GM18526 (cell line): Measurements from ENCODE around the gene SETD5.

Experiments used
- POLR2A ChIP-seq: IDR thresholded peaks from 3 replicates; pipeline ENCODE4 v1.6.1; 2011; ENCODE audit not compliant: insufficient read length; ENCODE audit errors: extremely low read depth

Gene SETD5

DNA sequence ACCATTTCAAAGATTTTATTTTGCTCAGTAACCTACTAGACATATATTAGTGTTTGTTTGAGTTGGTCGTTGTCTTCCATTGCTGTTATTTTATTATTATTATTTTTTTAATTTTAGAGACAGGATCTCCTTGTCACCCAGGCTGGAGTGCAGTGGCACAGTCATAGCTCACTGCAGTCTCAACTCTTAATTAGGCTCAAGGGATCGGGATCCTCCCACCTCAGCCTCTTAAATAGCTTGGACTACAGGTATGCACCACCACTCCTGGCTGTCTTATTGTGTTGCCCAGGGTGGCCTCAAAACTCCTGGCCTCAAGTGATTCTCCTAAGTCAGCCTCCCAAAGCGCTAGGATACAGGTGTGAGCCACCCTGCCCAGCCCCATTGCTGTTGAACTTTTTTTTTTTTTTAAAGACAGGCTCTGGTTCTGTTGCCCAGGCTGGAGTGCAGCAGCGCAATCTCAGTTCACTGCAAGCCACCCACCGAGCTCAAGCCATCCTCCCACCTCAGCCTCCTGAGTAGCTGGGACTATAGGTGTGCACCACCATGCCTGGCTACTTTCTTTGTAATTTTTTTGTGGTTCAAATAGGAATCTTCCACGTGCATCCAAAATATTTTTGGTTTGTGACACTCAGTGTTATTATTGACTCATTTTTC lies 18.2 kb downstream of the SETD5 start:
- no peak for TF ChIP-seq POLR2A

DNA sequence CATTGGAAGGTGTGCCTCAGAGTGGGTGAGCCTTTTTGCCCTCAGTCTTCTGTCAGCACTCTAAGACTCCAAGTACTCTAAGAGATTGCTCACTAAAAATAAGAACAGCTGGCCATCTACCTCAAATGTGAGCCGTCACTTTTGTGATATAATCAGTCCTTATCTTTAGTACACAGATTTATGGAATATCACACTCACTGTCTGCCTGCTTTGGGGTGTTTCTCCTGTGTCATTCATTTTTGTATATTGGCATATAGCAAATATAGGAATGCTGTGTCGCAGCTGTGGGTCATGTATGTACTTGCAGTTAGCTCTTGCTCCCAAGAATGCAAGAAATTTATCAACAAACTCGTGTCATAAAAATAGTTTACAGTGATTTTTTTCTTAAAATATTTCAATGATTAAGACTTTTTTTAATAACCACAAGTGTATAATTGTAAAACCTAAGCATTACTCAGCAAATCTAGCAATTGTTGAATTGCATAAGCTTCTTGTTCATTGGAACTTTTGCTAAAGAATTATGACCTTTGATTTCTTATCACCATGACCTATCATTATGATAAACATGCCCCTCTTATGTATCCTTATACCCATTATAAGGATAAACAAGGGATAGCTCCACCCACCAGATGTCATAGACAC lies 18.8 kb downstream of the SETD5 start:
- no peak for TF ChIP-seq POLR2A

DNA sequence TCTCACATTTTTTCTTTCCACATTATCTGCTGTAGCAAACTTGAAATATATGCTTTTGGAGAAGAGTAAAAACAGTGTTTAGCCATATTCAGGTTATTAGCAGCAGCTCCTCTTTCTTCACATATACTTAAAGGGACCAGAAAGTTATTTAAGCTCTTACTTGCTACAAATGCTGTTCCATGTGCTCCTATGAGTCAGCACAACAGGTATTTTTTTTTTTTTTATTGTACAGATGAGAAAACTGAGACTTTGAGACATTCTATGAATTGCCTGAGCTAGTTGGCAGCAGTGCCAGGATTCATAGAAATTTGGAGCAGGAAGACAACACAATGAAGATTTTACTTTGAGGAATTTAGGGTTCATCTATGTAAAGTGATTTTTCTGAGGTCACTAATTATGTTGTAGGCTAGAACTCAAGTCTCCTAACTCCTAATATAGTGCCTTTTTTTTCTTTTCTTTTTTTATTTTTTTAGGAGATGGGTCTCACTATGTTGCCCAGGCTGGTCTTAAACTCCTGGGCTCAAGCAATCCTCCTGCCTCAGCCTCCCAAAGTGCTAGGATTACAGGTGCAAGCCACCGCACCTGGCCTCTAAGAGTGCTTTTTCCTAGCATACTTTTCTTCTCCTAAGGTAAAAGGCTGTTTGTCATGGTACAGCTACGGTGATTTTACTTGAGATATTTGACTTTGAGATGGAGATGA lies 23.6 kb downstream of the SETD5 start:
- no peak for TF ChIP-seq POLR2A

DNA sequence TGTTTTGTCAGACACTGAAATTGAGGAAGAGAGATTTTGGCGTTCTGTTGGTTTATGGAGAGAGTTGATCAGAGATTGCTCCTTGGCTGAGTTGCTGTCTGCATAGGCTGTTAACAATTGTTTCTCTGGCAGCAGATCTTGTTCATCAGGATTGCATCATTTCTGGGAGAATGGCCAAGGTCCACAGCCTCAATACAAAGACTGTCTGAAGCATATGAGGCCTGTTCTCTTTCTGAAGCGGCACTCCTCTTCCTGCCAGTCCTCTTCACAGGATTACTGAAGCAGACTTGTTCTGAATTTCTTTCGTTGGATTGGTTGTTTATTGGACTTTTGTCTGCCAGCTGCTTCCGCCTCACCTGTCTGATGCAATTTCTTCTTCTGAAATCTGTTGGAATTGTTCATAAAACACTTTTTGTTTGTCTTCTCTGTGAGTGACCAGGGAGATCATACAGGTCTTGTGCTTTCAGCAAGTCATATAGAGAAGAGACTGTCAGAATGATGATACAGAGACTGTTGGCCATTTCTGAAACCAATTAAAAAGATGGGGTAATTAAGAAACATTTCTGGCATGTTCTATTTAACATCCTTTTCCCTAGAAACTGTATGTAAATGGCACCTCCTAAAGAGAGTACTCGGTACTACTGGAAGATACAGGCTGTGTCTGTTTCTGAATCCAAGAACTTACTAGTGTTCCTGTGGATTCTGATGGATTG lies 25.5 kb downstream of the SETD5 start:
- TF ChIP-seq POLR2A, result no peak

DNA sequence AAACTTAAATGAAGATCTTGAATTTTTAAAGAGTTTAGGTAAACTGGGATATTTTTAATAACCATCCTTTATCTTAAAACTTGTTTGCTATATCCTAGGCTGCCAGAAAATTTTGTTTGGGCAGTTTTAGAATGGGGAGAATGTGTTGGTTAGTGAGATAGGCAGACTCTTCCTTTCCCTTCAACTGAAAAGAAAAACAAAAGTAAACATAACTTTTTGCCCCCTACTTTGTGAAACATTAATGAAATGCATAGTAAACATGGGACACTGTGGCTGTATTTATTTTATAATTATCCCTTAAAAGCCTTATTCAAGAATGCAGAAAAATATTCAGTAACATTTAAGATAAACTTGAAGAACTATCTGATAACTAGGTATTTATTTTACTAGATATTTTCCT lies 31.0 kb downstream of the SETD5 start:
- TF ChIP-seq POLR2A, result no peak

DNA sequence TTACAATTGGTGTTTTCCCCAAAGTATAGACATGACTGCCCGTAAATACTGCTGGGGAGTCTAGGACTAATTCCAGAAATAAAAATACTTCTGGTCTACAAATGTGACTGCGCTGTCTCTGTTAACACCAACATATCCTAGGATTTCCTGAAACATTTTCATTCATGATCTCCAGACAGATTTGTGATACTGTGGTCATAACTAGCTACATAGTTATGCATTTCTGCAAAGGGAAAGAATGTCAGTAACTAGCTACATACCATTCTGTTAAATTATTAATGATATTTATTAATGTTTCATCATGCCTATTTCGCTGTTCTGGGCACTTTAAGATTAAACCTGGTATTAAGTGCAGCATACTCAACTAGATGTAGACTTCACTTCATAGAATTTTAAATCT lies 33.3 kb downstream of the SETD5 start:
- TF ChIP-seq POLR2A, result no peak

DNA sequence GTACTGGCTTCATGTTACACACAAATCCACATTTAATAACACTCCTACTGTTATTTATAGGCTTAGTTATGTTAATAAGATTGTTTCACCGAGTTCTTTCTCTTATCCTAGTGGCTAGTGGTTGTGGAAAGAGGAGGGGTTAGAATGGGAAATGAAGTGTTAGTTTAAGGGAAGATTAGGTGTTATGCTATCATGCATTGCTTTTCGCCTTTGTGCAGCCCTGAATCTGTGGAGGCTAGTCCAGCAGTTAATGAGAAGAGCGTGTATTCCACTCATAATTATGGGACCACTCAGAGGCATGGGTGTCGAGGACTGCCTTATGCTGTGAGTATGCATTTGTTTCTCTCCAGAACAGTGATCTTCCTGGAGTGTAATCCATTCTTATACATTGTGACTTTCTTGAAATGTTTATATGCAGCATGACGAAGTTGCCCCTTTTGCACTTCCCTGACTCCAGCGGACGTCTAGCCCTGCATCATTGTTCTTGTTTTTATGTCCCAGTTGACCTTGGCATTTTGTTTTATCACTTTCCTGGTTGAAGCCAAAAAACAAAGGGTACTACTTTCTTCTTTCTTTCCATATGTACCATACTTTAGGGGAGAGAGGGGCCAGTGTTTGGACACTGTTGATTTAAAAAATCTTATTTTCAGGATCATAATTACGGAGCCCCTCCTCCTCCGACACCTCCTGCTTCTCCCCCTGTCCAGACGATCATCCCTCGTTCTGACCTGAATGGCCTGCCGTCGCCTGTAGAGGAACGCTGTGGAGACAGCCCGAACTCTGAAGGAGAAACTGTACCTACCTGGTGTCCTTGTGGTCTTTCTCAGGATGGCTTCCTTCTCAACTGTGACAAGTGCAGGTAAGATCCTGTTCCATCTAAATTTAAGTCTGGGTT lies 36.5 kb downstream of the SETD5 start:
- TF ChIP-seq POLR2A, result no peak

DNA sequence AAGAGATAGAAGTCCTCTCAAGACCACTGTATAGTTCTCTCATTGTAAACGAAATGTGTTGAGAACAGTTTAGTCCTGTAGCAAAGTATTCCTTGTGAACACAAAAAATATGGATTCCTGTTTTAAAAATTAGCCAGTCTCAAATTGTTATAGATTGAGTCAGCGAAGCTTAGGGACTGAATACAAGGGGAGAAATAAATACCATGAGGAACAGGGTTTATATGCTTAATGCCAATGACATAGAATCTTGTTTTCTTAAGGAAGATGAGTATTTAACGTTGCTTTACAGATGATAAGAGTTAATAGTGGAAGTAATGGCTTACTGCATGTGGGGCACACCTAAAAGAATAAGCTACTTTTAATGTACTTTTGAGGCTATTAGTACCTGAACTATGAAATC lies 37.9 kb downstream of the SETD5 start:
- no peak for TF ChIP-seq POLR2A

DNA sequence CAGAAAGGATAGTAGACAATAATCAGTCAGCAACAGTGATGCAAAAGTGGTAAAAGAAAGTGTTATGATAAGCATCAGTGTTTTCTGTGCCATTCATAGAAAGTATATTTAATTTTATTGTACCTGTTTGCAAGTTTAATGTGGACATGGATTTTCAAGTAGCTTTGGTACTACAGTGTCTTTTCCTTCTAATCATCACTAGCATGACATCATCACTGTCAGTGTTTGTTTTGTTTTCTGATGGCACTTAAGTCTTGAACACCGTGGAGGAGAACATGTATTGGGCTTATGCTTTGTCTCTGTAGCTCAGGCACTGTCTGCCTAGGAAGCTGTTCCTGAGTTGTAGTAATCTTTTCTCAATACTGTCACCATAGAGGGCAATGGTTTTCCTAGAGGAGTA lies 41.9 kb downstream of the SETD5 start:
- no peak for TF ChIP-seq POLR2A

DNA sequence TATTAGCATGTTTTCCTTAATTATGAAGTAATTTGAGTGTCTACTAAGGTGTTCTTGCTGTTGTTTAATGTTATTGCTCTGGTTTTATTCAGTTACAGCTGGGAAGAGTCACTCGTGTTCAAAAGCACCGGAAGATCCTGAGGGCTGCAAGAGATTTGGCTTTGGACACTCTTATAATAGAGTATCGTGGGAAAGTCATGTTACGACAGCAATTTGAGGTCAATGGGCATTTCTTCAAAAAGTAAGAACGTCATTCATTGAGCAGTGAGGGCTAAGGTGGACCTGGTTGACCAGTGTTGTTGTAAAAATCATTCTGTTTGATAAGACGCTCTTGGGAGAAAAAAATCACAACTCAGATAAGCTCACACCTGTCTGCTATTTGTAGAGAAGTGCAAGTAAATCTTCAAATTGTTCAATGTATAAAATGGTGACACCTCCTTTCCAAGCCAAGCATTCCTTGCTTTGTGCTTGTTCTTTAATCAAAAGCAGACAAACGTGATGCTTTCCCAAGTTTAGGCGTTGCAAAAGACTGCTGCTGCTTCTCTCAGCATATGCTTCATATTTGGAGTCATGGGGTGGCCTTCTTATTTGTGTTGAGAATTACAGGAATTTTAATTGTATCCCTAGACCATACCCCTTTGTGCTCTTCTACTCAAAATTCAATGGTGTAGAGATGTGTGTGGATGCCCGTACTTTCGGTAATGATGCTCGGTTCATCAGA lies 44.2 kb downstream of the SETD5 start:
- TF ChIP-seq POLR2A, result no peak

DNA sequence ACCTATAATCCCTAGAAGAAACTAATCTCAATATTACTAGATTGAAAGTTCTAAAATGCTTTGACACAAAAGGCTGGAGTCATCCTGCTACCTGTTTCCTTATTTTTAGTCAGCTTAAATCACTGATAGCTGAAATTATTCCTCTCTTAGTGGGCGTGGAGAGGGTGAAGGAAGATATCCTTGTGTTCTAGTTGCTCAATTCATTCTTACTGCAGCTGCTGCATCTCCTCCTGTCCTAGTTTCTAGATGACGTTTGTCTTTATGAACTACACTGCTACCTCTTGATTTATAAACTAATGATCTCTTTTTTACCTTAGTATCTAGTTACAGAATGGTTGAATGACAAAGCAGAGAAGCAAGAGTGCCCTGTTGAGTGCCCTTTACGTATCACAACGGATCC lies 50.7 kb downstream of the SETD5 start:
- no peak for TF ChIP-seq POLR2A

DNA sequence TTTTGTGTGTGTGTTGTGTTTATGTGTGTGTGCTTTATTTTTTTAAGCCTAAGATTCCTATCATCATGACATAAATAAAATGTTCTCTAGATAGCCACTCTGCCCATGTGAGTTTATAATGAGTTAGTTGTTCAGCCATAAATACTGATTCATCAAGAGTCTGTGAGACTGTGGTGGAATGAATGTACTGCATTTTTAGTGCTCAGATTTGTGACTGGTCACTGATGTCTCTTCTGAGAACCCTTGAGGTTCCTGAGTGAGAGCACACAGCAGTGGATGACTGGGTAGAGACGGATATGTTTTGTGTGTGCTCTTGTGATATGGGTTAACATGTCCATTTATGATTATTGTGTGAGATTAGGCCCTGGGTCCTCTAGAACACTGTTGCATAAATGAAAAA lies 51.2 kb downstream of the SETD5 start:
- TF ChIP-seq POLR2A, result no peak

DNA sequence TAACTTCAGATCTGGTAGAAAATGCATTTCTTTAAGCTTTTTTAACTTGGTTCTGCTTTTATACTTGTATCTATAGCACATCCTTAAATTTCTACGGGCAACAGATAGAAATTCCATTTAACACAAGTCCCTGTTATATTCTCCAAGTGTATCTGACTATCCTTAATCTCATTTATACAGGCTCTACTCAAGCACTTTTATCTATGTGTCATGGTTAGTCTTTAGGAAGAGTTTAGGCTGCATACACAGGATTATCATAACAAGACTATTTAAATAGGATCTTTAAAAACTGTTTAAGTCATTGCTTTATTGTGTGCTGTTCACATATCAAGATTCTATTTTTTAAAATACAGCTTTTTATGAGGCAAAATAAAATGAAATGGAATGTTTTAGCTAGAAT lies 52.7 kb downstream of the SETD5 start:
- no peak for TF ChIP-seq POLR2A

DNA sequence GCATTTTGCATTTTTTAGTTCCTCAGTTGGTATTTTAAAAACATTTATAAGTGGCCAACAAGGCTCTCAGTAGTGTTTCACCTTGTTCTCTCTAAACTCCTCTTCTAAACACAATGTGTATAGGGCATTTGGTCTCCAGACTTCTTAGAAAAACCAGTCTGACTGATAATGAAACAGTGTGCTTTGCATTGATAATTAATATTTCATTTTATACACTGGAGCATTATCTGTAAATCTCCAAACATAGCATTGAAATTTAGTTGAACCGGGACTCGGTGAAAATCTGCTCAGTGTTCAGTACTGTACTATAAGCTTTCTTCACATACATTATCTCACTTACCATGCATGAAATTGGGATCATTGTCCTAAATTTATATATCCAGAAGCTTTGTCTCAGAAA lies 53.6 kb downstream of the SETD5 start:
- no peak for TF ChIP-seq POLR2A

DNA sequence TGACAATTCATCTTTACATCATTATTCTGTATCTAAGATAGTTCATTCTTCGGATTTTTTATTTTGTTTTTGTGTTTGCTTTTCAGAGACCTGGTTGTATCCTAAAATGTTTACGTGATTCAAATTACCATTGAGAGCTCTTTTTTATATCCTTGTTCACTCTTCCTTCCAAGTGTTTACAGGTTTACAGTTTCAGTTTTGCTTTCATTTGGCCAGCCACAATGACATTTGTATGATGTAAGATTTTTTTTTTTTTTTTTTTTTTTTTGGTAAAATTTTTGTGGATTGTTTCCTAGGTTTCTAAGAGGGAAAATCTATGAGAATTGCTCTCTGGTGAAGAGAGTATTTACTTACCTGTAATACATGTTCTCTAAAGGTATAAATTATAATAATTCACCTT lies 55.0 kb downstream of the SETD5 start:
- TF ChIP-seq POLR2A, result no peak

DNA sequence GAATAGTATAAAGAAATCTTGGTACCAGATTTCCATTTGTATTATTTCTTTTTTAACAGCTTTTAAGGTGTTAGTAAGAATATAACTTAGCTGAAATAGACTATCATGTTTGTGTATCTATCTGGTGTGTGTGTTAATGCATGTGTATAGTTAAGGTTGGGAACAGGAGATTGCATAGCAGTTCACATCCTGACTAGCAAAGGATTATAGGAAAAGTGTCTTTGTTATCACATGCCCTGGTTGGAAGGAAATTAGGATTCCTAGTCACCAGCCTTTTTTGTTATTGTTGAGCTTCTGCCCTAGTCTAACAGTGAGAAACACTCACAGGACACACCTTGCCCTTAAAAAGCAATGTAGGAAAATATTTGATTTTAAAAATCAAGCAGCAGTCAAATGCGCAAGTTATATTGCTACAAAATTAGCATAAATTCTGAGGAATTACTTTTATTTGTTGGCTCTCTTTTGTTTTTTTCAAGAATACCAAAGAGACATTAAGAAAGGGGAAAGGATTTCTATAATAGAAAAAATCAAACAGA lies 58.2 kb downstream of the SETD5 start:
- TF ChIP-seq POLR2A, result no peak
